IMR-90 (cell line): Measurements from ENCODE around the gene GPSM1. TPM values are rescaled to one million over a fixed set of nuclear protein-coding genes. Genes with fewer than 3 reads are reported as not detected.

Source experiments
- ATAC-seq: fragments of 200-7000 bp; cut with Tn5 transposase; 2 replicates; pipeline ENCODE4 v1.9.1; 2020; ENCODE audit warnings: low read depth, mild to moderate bottlenecking, moderate library complexity
- BruUV-seq: library from RNA; stranded (reverse); fragments of 400-500 nt; replicated peaks from 2 replicates; lab custom pipeline; 2021; lab: Mats Ljungman, UMichigan
- CTCF ChIA-PET: fragments of 300-600 bp; formaldehyde crosslinking; extraction: SDS; loops from one replicate; lab custom pipeline; 2021; ENCODE audit warnings: antibody characterized with exemption; lab: Yijun Ruan, JAX
- POLR2A ChIA-PET: fragments of 300-600 bp; sonication (Branson Sonifier 250); formaldehyde crosslinking; loops from one replicate; lab custom pipeline; 2022; ENCODE audit warnings: antibody characterized with exemption; ENCODE audit not compliant: unreplicated experiment; lab: Charles Lee
- DNase-seq: peaks from one replicate; pipeline ENCODE4 v3.0.0; 2013
- H2AFZ ChIP-seq: replicated peaks from 2 replicates; pipeline ENCODE3; 2013; ENCODE audit warnings: low read length, mild to moderate bottlenecking; ENCODE audit not compliant: poor library complexity
- H2AK5ac ChIP-seq: 2 replicates; pipeline ENCODE4 v1.6.1; 2013; ENCODE audit warnings: low read depth, low read length, inconsistent platforms
- H2AK9ac ChIP-seq: replicated peaks from 2 replicates; pipeline ENCODE3; 2013; ENCODE audit warnings: mild to moderate bottlenecking, low read depth, low read length, moderate library complexity; ENCODE audit not compliant: poor library complexity
- H2BK120ac ChIP-seq: 2 replicates; pipeline ENCODE4 v1.6.1; 2013; ENCODE audit warnings: low read depth, low read length, inconsistent platforms
- H2BK15ac ChIP-seq: 3 replicates; pipeline ENCODE4 v1.6.1; 2013; ENCODE audit warnings: low read depth, low read length, inconsistent platforms
- H2BK20ac ChIP-seq: 2 replicates; pipeline ENCODE4 v1.6.1; 2013; ENCODE audit warnings: low read depth, mild to moderate bottlenecking, inconsistent platforms, low read length, moderate library complexity
- H2BK5ac ChIP-seq: 2 replicates; pipeline ENCODE4 v1.6.1; 2013; ENCODE audit warnings: mild to moderate bottlenecking, low read depth, low read length, inconsistent platforms; ENCODE audit not compliant: poor library complexity, severe bottlenecking
- H3K14ac ChIP-seq: replicated peaks from 2 replicates; pipeline ENCODE4 v1.6.1; 2013; ENCODE audit warnings: low read depth, low read length, inconsistent platforms
- H3K18ac ChIP-seq: 2 replicates; pipeline ENCODE4 v1.6.1; 2013; ENCODE audit warnings: low read depth, low read length, control low read depth
- H3K23ac ChIP-seq: 2 replicates; pipeline ENCODE4 v1.6.1; 2013; ENCODE audit warnings: low read depth, low read length, inconsistent platforms
- H3K27ac ChIP-seq: 2 replicates; pipeline ENCODE4 v1.5.1; 2013; ENCODE audit warnings: mild to moderate bottlenecking, control low read depth, low read length; ENCODE audit not compliant: insufficient read depth
- H3K27me3 ChIP-seq: 2 replicates; pipeline ENCODE4 v1.6.1; 2013; ENCODE audit warnings: low read length; ENCODE audit not compliant: control insufficient read depth, insufficient read depth
- H3K36me3 ChIP-seq: 2 replicates; pipeline ENCODE4 v1.6.1; 2013; ENCODE audit warnings: low read length, mixed read lengths; ENCODE audit not compliant: control insufficient read depth, insufficient read depth
- H3K4ac ChIP-seq: 2 replicates; pipeline ENCODE4 v1.6.1; 2013; ENCODE audit warnings: low read depth, low read length, inconsistent platforms
- H3K4me1 ChIP-seq: 2 replicates; pipeline ENCODE4 v1.6.1; 2013; ENCODE audit warnings: low read length, mixed read lengths; ENCODE audit not compliant: control insufficient read depth, insufficient read depth
- H3K4me2 ChIP-seq: 2 replicates; pipeline ENCODE4 v1.6.1; 2013; ENCODE audit warnings: low read depth, mild to moderate bottlenecking, control low read depth, low read length, moderate library complexity
- H3K4me3 ChIP-seq: 2 replicates; pipeline ENCODE4 v1.5.1; 2013; ENCODE audit warnings: low read depth, mild to moderate bottlenecking, control low read depth, low read length, moderate library complexity; ENCODE audit not compliant: insufficient read depth
- H3K56ac ChIP-seq: 2 replicates; pipeline ENCODE4 v1.6.1; 2013; ENCODE audit warnings: low read length, inconsistent platforms; ENCODE audit not compliant: insufficient read depth; ENCODE audit errors: extremely low read depth
- H3K79me1 ChIP-seq, 2 experiments: 2 replicates each; pipeline ENCODE4 v1.6.1; 2013; ENCODE audit warnings: low read length in 2 of 2, inconsistent platforms in 1 of 2, low read depth in 1 of 2
- H3K9ac ChIP-seq: 2 replicates; pipeline ENCODE4 v1.6.1; 2013; ENCODE audit warnings: low read depth, low read length, control low read depth
- H3K9me1 ChIP-seq: 2 replicates; pipeline ENCODE4 v1.6.1; 2013; ENCODE audit warnings: low read length, inconsistent platforms; ENCODE audit not compliant: insufficient read depth
- H3K9me3 ChIP-seq: 2 replicates; pipeline ENCODE4 v1.6.1; 2013; ENCODE audit warnings: low read length; ENCODE audit not compliant: control insufficient read depth, insufficient read depth
- H4K20me1 ChIP-seq: 2 replicates; pipeline ENCODE4 v1.6.1; 2013; ENCODE audit warnings: low read length, inconsistent platforms; ENCODE audit not compliant: insufficient read depth
- H4K5ac ChIP-seq: 2 replicates; pipeline ENCODE4 v1.6.1; 2013; ENCODE audit warnings: mild to moderate bottlenecking, low read depth, low read length, control low read depth
- H4K8ac ChIP-seq, 2 experiments: 2 replicates each; pipeline ENCODE4 v1.6.1; 2013; ENCODE audit warnings: low read depth in 2 of 2, low read length in 2 of 2, control low read depth in 1 of 2, inconsistent platforms in 1 of 2
- H4K91ac ChIP-seq: 2 replicates; pipeline ENCODE4 v1.6.1; 2013; ENCODE audit warnings: low read depth, low read length, inconsistent platforms; ENCODE audit not compliant: insufficient read depth
- BHLHE40 ChIP-seq: fragments of 150-350 bp; IDR thresholded peaks from 2 replicates; pipeline ENCODE4 v1.6.1; 2016; ENCODE audit warnings: mild to moderate bottlenecking, low read depth, low read length
- CEBPB ChIP-seq: IDR thresholded peaks from 2 replicates; pipeline ENCODE4 v1.6.1; 2012; ENCODE audit warnings: low read depth, low read length, improper control_type of control experiment
- CHD1 ChIP-seq: IDR thresholded peaks from 2 replicates; pipeline ENCODE4 v1.6.1; 2012; ENCODE audit warnings: low read depth, low read length, improper control_type of control experiment
- CTCF ChIP-seq: conservative IDR thresholded peaks from 2 replicates; pipeline ENCODE4 v1.5.1; 2012; ENCODE audit warnings: mild to moderate bottlenecking, low read depth, low read length, improper control_type of control experiment
- ELK1 ChIP-seq: fragments of 150-350 bp; IDR thresholded peaks from 2 replicates; pipeline ENCODE4 v1.6.1; 2016; ENCODE audit warnings: low read depth, mild to moderate bottlenecking, low read length, moderate library complexity, borderline replicate concordance
- FOS ChIP-seq: fragments of 150-350 bp; IDR thresholded peaks from 2 replicates; pipeline ENCODE4 v1.6.1; 2016; ENCODE audit warnings: low read depth, low read length
- MAFK ChIP-seq: IDR thresholded peaks from 2 replicates; pipeline ENCODE4 v1.6.1; 2012; ENCODE audit warnings: low read depth, low read length, improper control_type of control experiment
- MAZ ChIP-seq: IDR thresholded peaks from 2 replicates; pipeline ENCODE4 v1.6.1; 2012; ENCODE audit warnings: low read depth, mild to moderate bottlenecking, low read length, improper control_type of control experiment, moderate library complexity, borderline replicate concordance
- MXI1 ChIP-seq: IDR thresholded peaks from 2 replicates; pipeline ENCODE4 v1.6.1; 2012; ENCODE audit warnings: low read depth, mild to moderate bottlenecking, low read length, moderate library complexity, borderline replicate concordance
- NFE2L2 ChIP-seq: fragments of 150-350 bp; IDR thresholded peaks from 2 replicates; pipeline ENCODE4 v1.6.1; 2016; ENCODE audit warnings: low read depth, mild to moderate bottlenecking, low read length
- POLR2A ChIP-seq: IDR thresholded peaks from 2 replicates; pipeline ENCODE4 v1.6.1; 2012; ENCODE audit warnings: mild to moderate bottlenecking, low read depth, low read length
- RAD21 ChIP-seq: IDR thresholded peaks from 2 replicates; pipeline ENCODE4 v1.6.1; 2012; ENCODE audit warnings: low read length, improper control_type of control experiment
- RCOR1 ChIP-seq: IDR thresholded peaks from 2 replicates; pipeline ENCODE4 v1.6.1; 2012; ENCODE audit warnings: mild to moderate bottlenecking, low read length, improper control_type of control experiment; ENCODE audit not compliant: insufficient replicate concordance
- RFX5 ChIP-seq: IDR thresholded peaks from 2 replicates; pipeline ENCODE4 v1.8.0; 2012; ENCODE audit warnings: low read depth, mild to moderate bottlenecking, low read length, moderate library complexity
- SMC3 ChIP-seq: fragments of 150-350 bp; IDR thresholded peaks from 2 replicates; pipeline ENCODE4 v1.6.1; 2016; ENCODE audit warnings: low read depth, mild to moderate bottlenecking, antibody characterized with exemption, low read length, moderate library complexity
- USF2 ChIP-seq: fragments of 150-350 bp; IDR thresholded peaks from 2 replicates; pipeline ENCODE4 v1.6.1; 2017; ENCODE audit warnings: mild to moderate bottlenecking, antibody characterized with exemption, low read length, low read depth
- WGBS, 2 experiments: methylation state at CpG; one replicate each; pipeline versions ENCODE4 v1.1.5 to v1.1.7; 2013; ENCODE audit warnings: missing lambda C conversion rate in 2 of 2; ENCODE audit not compliant: insufficient read length in 1 of 2; ENCODE audit errors: extremely low coverage in 2 of 2; 5-methylcytosine and 5-hydroxymethylcytosine counted together
- dilution Hi-C: fragments of 300-500 bp; cut with HindIII; formaldehyde crosslinking; loops from one replicate; pipeline ENCODE4 v1.14.3; 2018; ENCODE audit warnings: low sequenced_read_pairs; ENCODE audit not compliant: unreplicated experiment
- in situ Hi-C: fragments of 300-500 bp; cut with MboI; formaldehyde crosslinking; loops from 3 replicates; pipeline ENCODE4 v1.14.3; 2019; ENCODE audit warnings: low sequenced_read_pairs, inconsistent platforms, mixed read lengths
- intact Hi-C: fragments of 100-400 bp; cut with micrococcal nuclease; formaldehyde crosslinking; loops from 2 replicates; pipeline ENCODE4 v1.10.0; 2022
- polyA plus RNA-seq, 3 experiments: library from polyadenylated mRNA; depleted of rRNA; stranded (reverse); fragments of >200 nt; gene quantifications; 2 replicates each; pipeline ENCODE4 v1.2.3, GENCODE V29; 2012; ENCODE audit warnings: low replicate concordance in 1 of 3
- total RNA-seq: library from RNA; depleted of rRNA; stranded (reverse); fragments of >200 nt; gene quantifications from 2 replicates; pipeline ENCODE4 v1.2.3, GENCODE V29; 2012

GPSM1 gene
- total and polyA plus RNA-seq, 2 of the 4 experiments (the other 2 are of a cell fraction), result 28.7 to 71.2 TPM

GRCh38 chr9:136374183-136374575 lies 46.8 kb downstream of the GPSM1 start:
- POLR2A ChIA-PET, result no interaction called here

More at GRCh38 chr9:136374183-136374575, 46.8 kb downstream of the GPSM1 start:
- Histone ChIP-seq H3K18ac (no peak overlapping the region), H3K9me1 (peaks cover 9% of the 10 kb centered on the region), H2BK15ac (no peak overlapping the region), H3K27me3 (no peaks in the 10 kb centered on the region), H3K27ac (no peak overlapping the region), H3K56ac (no peak overlapping the region), H3K4me2 (no peak overlapping the region), H4K91ac (no peak overlapping the region), H3K4me1 (peaks cover 15% of the 10 kb centered on the region), H2BK5ac (no peak overlapping the region), H2AFZ (no peak overlapping the region), H3K36me3 (peaks cover 9% of the 10 kb centered on the region), H3K23ac (no peak overlapping the region), H2AK5ac (peak overlapping the region; percentile 9; the same call in 1 of the 2 replicates), H2AK9ac (peak overlapping the region; percentile 45), H3K9ac (no peak overlapping the region), H4K8ac (no peak overlapping the region), H2BK20ac (no peak overlapping the region), H4K20me1 (no peaks in the 10 kb centered on the region), H3K4ac (no peak overlapping the region), H3K79me1 (no peaks in the 10 kb centered on the region; a peak in 1 of 4 replicates), H3K4me3 (no peak overlapping the region), H2BK120ac (no peak overlapping the region), H3K14ac (no peak overlapping the region), H3K9me3 (no peaks in the 10 kb centered on the region), H4K5ac (no peak overlapping the region)
- TF ChIP-seq MAFK (no peak), NFE2L2 (no peak), ELK1 (no peak), POLR2A (no peak), SMC3 (no peak), MXI1 (no peak), BHLHE40 (no peak), CTCF (no peak), FOS (no peak), CEBPB (no peak), MAZ (no peak), RFX5 (no peak), RCOR1 (no peak), USF2 (no peak), RAD21 (no peak), CHD1 (no peak)
- intact Hi-C loops (no loop called here), dilution Hi-C loops (no loop called here), in situ Hi-C loops (no loop called here)
- 90% methylated on average over 7 of the region's 14 CpGs; no CpG with 5 or more reads in 1 of the 2 experiments for WGBS, 2 experiments
- CTCF ChIA-PET, result interaction anchor here (1.2 kb wide), 1 partner anchor 61 kb away, joined by 4 read pairs; no protein-coding TSS in a partner anchor
- ATAC-seq (no peak), DNase-seq (no peak)
- BruUV-seq, result no TSS peak
